HG03378 (cell line): ENCODE results near the gene ZNF618.
A peak's percentile ranks its signal among the peaks of the same experiment; 100 is the strongest.
"Not testable (repeated sequence)": the region's sequence is repeated elsewhere in the genome, so short reads cannot be mapped to it uniquely, and the experiment has no call there.

Experiments used
- ATAC-seq: cut with Tn5 transposase; IDR thresholded peaks from one replicate; pipeline ENCODE4 v1.9.1; 2021; ENCODE audit warnings: mild to moderate bottlenecking, moderate library complexity; ENCODE audit not compliant: unreplicated experiment

The ZNF618 gene

GRCh38 chr9:114076237-114077161, 200.4 kb downstream of the ZNF618 start:
- ATAC-seq: no peak

DNA sequence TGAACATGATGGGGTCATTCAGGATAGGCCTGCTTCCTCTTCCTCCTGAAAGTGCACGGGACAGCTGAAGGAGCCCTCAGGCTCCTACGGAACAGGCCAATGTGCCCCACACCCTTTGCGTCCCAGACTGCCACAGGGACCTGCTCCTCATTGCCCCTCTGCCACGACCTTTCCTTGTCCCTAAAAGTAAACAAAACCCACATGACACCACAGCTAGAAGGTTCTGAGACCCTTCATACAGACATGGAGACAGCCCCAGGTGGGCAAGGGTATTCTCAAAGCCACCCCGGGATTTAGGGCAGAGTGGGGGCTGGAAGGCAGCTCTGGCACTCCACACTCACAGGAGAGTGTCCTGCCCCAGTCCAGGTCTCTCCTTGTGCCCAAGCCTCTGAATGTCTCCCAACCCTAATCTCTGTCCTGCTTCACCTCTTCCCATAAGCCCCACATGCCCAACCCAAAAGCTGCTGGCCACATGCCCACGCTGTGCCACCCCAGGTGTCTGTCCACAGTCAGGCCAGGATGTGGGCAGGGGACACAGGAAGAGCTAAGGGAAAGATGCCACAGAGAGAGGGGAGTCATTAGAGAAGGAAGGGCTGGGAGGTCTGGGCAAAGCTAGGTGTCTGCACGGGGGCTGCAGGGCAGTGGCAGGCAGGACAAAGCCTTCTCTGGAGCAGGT, 201.2 kb downstream of the ZNF618 start:
- no peak for ATAC-seq

DNA sequence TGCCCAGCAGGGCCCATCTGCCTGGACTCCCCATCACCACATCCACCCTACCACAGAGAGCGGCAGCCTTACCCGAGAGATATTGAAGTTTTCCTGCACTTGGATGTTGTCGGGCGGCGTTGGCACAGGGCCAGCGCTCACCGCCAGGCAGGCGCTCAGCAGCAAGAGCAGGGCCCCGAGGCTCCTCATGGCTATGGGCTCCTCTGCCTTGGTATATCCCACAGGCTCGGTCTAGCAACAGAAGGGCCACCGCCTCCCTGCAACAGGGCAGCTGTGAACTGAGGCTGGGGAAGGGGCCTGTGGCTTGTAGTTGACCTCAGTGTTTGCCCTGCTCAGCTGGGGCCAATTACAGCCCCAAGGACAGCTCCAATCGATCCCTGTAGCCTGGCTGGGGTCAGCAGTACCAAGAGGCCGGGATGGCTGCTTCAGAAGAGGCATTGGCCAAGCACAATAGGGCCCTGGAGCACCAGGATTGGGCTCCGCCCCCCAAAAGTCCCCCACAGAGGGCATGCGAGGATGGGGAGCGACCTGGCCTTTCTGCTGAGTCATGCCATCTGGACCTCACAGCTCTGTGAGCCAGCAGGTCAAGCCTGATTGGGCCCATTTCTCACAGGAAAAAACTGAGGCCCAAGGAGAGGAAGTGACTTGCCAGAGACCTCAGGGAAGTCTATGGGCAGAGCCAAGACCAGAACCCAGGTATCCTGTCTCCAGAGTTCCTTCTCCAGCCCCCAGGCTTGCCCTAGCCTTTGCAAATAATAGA, 202.1 kb downstream of the ZNF618 start, which contains the start of gene AMBP:
Gene AMBP (minus strand): TSS at position 280 of the 760 bp plus-strand sequence. CDS start 91 bp downstream, at position 189.
- no peak for ATAC-seq

- no peak for ATAC-seq
Measured at GRCh38 chr9:114078781-114079156, 202.7 kb downstream of the ZNF618 start.

DNA sequence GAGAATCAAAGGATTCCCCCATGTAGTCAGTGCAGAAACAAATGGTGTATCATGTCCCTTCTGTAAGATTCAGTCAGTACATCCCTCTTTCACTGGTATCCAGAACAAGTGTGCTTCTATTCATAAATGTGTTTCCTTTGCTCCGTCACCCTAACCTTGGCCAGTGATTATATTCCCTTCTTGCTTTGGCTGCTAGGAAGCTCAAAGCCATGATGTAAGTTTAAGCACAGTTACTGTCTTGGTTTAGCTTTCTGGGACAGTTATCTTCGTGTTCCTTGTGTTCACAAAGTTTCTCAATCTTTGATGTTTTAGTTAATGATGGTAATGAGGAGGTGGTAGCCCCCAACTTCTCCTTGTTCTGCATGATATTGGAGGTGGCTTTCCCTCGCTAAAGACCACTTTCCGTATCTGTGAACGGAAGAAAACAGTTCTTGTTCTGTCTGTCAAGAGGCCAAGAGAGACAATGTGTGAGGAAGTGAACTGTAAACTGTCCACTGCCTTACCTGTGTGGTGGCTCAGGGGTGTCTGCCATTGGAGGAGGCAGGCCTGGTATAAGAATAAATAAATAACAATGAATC, 204.2 kb downstream of the ZNF618 start:
- no peak for ATAC-seq

GRCh38 chr9:114080773-114081440, 204.8 kb downstream of the ZNF618 start:
- no peak for ATAC-seq

DNA sequence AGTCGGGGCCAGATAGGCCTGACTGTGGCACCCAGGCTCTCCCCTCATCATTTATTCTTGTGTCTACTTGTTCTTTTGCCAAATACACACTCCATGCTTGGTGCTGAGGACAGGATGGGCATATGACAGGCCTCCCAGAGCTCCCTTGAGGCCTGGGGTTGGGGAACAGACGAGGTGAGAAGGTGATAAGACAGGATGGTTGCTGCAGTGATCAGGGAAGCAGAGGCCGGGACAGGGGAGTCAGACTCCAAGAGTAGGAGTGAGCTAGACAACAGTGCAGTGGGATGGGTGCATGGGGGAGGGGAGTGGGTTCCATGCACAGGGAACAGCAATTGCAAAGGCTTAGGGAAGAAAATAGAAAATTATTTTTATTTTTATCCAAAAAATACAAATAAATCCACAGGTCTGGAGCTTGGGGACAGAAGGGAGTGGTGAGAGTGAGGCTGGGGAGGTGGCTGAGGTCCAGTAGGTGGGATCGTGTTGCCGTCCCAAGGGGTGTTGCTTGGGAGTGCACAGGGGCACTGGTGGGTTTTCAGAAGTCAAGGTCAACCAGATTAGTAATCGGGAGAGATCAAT, 205.4 kb downstream of the ZNF618 start:
- no peak for ATAC-seq

DNA sequence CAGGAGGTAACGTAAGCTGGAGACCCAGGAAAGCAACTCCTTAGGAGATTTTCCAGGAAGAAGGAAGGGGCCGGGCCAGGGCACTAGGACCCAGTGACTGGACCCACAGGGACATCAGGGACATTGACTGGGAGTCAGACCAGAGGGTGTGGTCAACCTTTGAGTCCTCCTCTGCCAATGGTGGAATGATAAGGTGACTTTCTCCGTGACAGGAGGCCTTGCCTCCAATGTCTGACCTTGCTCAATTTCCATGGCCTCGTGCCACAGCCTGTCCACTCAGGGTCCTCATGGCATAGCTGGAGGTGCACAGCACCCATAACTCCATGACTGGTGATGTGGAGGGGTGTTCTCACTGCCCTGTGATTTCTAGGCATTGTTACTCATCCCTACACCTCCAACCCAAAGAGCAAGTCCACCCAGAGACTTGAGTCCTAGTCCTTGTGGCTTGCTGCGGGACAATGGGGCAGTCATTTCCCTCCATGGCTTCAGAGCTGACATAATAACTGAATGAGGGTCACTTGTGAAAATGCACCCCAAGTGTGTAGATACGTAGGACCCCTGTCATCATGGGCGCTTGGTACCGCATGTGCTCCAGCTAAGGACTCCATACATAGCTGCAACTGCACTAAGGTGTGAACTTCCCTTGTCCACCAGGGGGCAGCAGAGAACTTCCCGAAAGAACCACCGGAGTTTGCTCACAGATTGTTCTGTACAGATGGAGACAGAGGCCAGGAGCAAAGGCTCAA, 206.1 kb downstream of the ZNF618 start:
- peak; percentile 82 for ATAC-seq

- not testable (repeated sequence) for ATAC-seq
Measured at GRCh38 chr9:114082763-114083412, 206.8 kb downstream of the ZNF618 start.

DNA sequence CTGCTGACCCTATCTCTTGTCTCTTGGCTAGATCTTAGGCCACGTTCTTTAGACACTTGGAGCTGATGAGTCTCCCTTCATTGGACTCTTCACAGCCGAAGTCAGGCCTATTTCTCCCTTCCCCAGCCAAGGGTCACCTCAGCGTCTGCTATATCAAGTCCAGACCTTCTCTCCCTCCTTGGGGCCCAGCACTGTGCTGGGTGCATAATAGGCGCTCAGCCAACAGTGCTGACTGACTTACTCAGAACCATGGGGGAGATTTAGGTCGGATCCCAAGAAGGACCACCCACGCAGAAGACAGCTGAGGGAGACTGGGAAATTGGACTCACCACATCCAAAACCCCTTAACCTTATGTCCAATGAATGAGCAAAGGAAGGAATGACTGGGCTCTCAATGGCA, 207.6 kb downstream of the ZNF618 start:
- ATAC-seq: no peak

- no peak for ATAC-seq
Measured at GRCh38 chr9:114084282-114085073, 208.4 kb downstream of the ZNF618 start.

DNA sequence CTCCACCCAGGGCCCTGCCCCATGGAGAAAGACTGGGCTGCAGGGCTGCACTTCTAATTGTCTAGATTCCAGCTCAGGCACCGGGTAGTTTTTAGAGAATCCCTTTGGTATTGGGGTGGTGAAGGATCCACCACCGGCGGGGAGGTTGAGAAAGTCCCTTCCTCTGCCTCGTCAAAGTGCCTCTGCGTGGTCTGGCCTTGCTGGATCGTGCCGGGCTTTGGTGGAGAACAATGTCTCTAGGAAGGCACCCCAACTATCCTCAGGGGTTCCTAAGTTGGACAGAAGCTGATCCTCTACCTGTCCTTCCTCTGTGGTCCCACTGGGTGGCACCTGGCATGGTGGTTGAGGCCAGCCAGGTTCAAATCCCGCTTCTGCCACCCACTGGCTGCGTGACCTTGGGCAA, 209.3 kb downstream of the ZNF618 start:
- ATAC-seq: no peak

GRCh38 chr9:114086009-114086408, 209.9 kb downstream of the ZNF618 start:
- ATAC-seq: no peak

- no peak for ATAC-seq
Measured at GRCh38 chr9:114086607-114087006, 210.5 kb downstream of the ZNF618 start.

DNA sequence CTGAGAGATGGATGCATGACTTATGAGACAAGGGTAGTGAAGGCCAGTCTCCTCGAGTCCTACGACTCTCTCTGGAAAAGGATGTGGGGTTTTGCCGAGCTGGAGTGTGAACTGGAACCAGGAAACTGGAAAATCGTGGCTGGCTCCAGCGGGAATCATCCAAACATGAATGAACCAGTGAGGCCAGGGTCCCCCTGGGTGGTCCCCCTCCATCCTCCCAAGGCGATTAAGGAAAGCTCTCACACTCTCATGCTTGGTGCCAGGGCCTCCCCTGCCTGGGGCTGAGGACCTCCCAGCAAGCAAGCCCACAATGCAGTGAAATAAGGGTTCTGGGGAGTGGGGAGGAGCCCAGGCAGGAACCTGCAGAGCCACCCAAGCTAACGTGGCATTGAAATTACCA, 211.6 kb downstream of the ZNF618 start:
- ATAC-seq: no peak

DNA sequence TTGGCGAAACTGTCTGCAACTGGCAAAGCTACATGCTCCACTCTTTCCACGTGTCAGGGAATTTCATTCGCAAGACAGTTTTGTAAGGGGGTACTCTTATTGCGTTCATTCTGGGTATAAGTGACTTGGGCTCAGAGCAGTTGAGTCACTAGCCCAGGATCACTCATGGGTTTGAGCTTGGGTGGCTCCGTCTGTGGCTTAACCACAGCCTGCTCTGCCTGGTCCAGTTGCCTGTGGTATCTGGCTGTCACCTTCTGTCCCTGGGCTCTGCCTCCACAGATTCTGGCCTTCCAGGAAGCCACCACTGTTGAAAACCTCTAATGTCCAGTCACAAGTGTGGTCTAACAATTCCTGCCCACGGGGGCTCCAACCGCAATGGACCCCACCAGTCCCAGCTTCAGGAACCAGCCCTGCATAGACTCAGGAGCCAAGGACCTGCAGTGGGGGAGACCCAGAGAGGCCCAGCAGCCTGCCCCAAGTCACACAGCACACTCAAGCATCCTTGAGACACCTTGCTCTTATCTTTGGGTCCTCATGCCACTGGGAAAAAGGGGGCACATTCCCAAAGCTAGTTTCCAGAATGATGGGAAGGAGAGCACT, 212.6 kb downstream of the ZNF618 start:
- ATAC-seq: no peak

- no peak for ATAC-seq
Measured at GRCh38 chr9:114089206-114089840, 213.2 kb downstream of the ZNF618 start.
